CD4-positive, alpha-beta T cell treated with Interleukin-2 at 100 ng/mL for 4 hours (primary cell): Measurements from ENCODE around the gene TUBA1A.
"Not testable (repeated sequence)": the region's sequence is repeated elsewhere in the genome, so short reads cannot be mapped to it uniquely, and the experiment has no call there.

Experiments
- DNase-seq: peaks from one replicate; pipeline ENCODE4 v3.0.0-alpha.2; 2020; ENCODE audit warnings: low spot score

The TUBA1A gene

GRCh38 chr12:49146406-49146805, 42.5 kb downstream of the TUBA1A start:
- no peak for DNase-seq

DNA sequence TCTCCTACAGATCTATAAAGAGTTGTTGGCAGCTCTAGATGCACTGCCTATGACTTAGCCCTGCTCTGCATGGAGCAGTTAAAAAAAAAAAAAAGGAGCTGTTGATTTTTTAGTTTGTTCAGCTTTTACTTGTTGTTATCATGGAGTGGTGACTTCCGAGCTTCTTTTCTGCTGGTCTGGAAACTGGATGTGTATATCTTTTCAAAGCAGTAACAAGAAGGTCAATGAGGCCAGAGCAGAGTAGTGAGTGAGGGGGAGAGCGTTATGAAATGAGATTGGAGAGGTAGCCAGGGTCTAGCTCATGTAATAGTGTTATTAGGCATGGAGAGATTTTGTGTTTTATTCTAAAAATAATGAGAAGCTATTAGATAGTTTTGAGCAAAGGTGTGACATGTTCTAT, 44.5 kb downstream of the TUBA1A start:
- DNase-seq: no peak

DNA sequence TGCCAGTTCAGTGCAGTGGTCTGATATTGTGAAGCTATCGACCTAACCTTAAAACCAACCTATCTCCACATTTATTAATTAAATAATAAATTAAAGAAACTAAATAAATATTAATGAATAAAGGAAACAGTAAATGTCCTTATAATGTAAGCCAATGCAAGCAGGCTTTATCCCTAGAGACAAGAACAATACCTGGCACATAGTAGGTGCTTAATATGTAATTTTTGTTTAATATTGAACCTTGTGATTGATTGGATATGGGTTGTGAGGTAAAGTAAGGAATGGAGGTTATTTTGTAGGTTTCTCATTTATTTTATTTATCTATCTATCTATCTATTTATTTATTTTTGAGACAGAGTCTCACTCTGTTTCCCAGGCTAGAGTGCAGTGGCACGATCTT, 49.9 kb downstream of the TUBA1A start:
- no peak for DNase-seq

GRCh38 chr12:49138587-49138986, 50.3 kb downstream of the TUBA1A start:
- no peak for DNase-seq

GRCh38 chr12:49137476-49137875, 51.4 kb downstream of the TUBA1A start:
- DNase-seq: no peak

DNA sequence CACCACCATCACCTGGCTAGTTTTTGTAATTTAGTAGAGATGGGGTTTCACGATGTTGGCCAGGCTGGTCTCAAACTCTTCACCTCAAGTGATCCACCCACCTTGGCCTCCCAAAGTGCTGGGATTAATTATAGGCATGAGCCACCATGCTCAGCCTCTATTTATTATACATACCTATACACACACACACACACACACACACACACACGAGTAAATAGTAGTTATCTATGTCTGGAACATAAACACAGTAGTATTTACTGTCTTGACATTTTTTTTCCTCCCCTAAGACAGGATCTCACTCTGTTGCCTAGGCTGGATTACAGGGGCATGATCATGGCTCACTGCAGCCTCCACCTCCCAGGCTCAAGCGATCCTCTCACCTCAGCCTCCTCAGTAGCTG, 51.9 kb downstream of the TUBA1A start:
- DNase-seq: not testable (repeated sequence)
